HAP-1 (cell line): Measurements from ENCODE around the gene SLK.

ENCODE experiments used
- DNase-seq, 2 experiments: peaks; one replicate each; pipeline ENCODE4 v3.0.0-alpha.2; 2016 to 2020; ENCODE audit warnings: low spot score in 2 of 2
- H3K27me3 ChIP-seq: fragments of 250-450 bp; sonication (Bioruptor Pico); 2 replicates; pipeline ENCODE4 v1.5.1; 2020; ENCODE audit warnings: low read depth, mild to moderate bottlenecking, moderate library complexity
- H3K36me3 ChIP-seq: fragments of 250-450 bp; sonication (Bioruptor Pico); replicated peaks from 2 replicates; pipeline ENCODE4 v1.5.1; 2020; ENCODE audit warnings: mild to moderate bottlenecking
- H3K4me1 ChIP-seq: fragments of 250-450 bp; sonication (Bioruptor Pico); 2 replicates; pipeline ENCODE4 v1.5.1; 2020; ENCODE audit warnings: mild to moderate bottlenecking
- H3K4me3 ChIP-seq: fragments of 250-450 bp; sonication (Bioruptor Pico); 2 replicates; pipeline ENCODE4 v1.5.1; 2020; ENCODE audit warnings: mild to moderate bottlenecking, moderate library complexity
- H3K9me3 ChIP-seq: fragments of 250-450 bp; sonication (Bioruptor Pico); 2 replicates; pipeline ENCODE4 v1.5.1; 2020; ENCODE audit warnings: mild to moderate bottlenecking, moderate library complexity
- in situ Hi-C: fragments of 300-500 bp; cut with MboI; formaldehyde crosslinking; loops from 3 replicates; pipeline ENCODE4 v1.14.3; 2020; ENCODE audit warnings: low sequenced_read_pairs, inconsistent platforms, mixed read lengths

Gene SLK

GRCh38 chr10:104045151-104046089, 78.5 kb downstream of the SLK start:
- H3K36me3 ChIP-seq: no peaks in the 10 kb centered on the region
- in situ Hi-C loops: no loop called here
- H3K9me3 ChIP-seq: no peaks in the 10 kb centered on the region
- peak; percentile 16 to 58 for DNase-seq
- no peaks in the 10 kb centered on the region for H3K4me1 ChIP-seq
- peaks cover 17% of the 10 kb centered on the region; the same call in 1 of the 2 replicates for H3K27me3 ChIP-seq
- H3K4me3 ChIP-seq: no peak overlapping the region

DNA sequence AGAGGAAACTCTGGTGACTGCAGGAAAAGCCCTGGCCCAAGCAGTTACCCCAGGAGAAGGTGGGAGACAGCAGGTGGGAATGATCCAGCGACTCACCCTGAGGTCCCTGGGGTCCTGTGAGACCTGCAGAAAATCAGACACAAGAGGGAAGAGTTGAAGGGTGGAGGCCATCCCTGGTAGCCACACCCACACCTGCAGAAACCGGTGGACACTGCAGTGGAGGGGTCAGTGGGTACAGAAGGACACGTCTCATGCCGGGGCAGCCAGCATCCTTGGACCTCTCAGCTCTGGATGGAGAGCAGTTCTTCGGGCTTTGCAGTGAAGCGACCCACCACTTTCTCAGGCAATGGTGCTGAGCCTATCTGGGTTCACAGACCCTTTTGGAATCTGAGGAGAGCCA, 79.7 kb downstream of the SLK start:
- no peaks in the 10 kb centered on the region for H3K4me1 ChIP-seq
- no peak overlapping the region for H3K4me3 ChIP-seq
- in situ Hi-C loops: no loop called here
- H3K9me3 ChIP-seq: no peaks in the 10 kb centered on the region
- no peaks in the 10 kb centered on the region for H3K36me3 ChIP-seq
- DNase-seq: no peak
- peaks cover 17% of the 10 kb centered on the region; the same call in 1 of the 2 replicates for H3K27me3 ChIP-seq

DNA sequence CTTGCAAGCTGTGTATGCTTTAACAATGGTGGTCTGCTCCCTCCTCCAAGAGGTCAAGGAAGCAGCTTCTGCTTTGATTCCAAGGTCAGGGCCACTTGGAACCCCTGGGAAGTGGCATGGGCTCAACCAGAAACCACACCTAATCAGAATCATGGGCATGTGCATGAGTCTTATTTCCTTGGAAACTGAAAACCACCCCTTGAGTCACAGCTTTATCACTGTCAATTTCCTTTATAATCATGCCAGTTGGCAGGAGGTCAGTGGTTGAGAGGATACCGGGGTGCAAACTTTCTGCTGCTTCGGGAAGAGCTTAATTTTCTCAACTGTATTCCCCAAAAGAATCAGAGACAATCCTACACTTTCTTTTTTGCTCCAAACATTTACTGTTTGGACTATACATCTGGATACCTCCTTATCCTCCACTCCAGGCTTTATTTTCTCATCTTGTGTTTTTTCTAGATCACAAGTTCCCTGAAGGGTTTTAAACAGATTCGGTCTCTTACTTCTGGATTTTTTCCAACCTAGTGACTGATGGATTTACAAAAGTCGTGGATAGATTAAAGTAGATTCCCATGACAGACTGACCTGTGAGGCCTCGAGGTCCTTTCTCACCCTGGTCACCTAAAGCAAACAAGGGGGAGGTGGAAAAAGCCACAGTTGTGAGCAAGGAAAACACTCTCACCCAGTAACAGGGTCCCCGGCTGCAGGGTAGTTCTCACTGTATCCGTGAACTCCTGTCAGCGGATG, 82.7 kb downstream of the SLK start:
- Histone ChIP-seq H3K4me1 (no peaks in the 10 kb centered on the region), H3K36me3 (no peaks in the 10 kb centered on the region), H3K9me3 (no peaks in the 10 kb centered on the region), H3K27me3 (peaks cover 13% of the 10 kb centered on the region; the same call in 1 of the 2 replicates), H3K4me3 (no peak overlapping the region)
- no peak for DNase-seq
- in situ Hi-C loops: no loop called here

GRCh38 chr10:104052431-104052830, 85.5 kb downstream of the SLK start:
- Histone ChIP-seq H3K27me3 (peaks cover 9% of the 10 kb centered on the region; the same call in 1 of the 2 replicates), H3K9me3 (no peaks in the 10 kb centered on the region), H3K36me3 (no peaks in the 10 kb centered on the region), H3K4me1 (no peaks in the 10 kb centered on the region), H3K4me3 (no peak overlapping the region)
- in situ Hi-C loops: no loop called here
- no peak for DNase-seq

DNA sequence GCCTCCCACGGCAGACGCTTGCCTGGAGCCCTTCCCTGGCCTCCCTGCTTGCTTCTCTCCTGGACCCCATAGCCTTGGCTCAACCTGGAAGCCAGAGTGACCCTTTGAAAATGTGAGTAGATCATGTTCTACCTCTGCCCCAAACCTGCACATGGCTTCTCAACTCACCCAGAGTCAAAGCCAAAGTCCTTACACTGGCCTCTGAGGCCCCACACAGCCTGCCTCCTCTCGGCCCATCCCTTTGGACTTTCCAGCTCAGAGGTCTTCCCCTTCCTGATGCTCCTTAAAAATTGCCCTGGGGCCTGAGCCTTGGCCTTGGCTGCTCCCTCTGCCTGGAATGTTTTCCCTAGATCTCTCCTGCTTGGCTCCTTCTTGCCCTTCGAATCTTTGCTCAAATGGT, 86.3 kb downstream of the SLK start:
- no peak for DNase-seq
- H3K36me3 ChIP-seq: no peaks in the 10 kb centered on the region
- in situ Hi-C loops: no loop called here

DNA sequence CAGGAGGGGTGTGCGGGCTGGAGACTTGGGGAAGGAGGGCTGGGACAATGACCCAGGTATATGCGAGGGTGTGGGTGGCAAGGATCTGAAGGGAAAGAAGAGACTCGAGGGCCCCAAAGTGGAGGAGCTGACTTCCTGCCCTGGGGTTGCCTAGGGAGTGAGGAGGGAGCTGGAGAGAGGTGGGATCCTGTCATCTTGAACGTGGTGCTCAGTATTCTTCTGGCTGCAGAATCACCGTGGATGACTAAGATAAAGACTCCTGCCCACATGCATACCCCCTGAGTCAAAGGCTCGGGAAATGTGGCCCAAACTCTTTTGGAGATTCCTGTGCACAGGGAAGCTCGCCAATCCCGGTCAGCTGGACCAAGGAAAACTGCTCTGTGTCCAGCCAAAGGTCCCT, 87.5 kb downstream of the SLK start:
- DNase-seq: no peak
- no peak overlapping the region for H3K4me3 ChIP-seq
- in situ Hi-C loops: no loop called here
- H3K9me3 ChIP-seq: no peaks in the 10 kb centered on the region
- H3K36me3 ChIP-seq: no peaks in the 10 kb centered on the region
- H3K4me1 ChIP-seq: peaks cover 6% of the 10 kb centered on the region; the same call in 1 of the 2 replicates
- H3K27me3 ChIP-seq: peaks cover 6% of the 10 kb centered on the region; the same call in 1 of the 2 replicates

More for the DNA sequence above, 86.3 kb downstream of the SLK start:
- Histone ChIP-seq H3K4me1 (no peaks in the 10 kb centered on the region), H3K4me3 (no peak overlapping the region), H3K9me3 (no peaks in the 10 kb centered on the region), H3K27me3 (peaks cover 9% of the 10 kb centered on the region; the same call in 1 of the 2 replicates)

DNA sequence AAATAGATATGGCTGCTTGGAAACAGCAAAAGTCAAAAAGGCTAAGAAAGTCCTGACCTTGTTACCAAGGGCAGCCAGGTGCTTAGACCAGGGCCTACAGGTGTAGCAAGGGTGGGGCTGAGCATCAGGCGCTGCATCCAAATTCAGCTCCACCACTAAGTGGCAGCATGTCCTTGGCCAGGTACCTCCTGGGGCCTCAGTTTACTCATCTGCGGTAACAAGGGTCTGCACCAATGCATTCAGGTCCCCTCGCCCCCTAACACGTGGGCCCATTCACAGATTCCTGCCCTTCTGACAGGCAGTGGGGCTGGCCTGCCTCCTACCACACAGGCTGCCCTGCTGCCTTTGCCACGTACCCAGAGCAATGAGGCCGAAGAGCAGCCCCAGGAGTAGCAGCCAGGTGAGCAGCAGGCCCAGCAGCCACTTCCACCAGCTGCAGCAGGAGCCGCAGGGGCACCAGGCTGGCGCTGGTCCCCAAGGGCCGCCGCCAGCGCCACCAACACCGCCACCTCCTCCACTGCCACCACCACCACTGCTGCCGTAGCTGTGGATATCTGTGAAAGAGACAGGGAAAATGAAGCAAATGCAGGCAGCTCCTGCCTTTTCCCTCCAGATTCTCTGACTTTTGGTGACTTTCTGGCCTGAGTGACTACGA, 89.8 kb downstream of the SLK start:
- Histone ChIP-seq H3K27me3 (no peaks in the 10 kb centered on the region), H3K9me3 (no peaks in the 10 kb centered on the region), H3K4me3 (no peak overlapping the region), H3K4me1 (peaks cover 7% of the 10 kb centered on the region; the same call in 1 of the 2 replicates), H3K36me3 (no peaks in the 10 kb centered on the region)
- DNase-seq: no peak
- in situ Hi-C loops: no loop called here

GRCh38 chr10:104057717-104058116, 90.8 kb downstream of the SLK start:
- Histone ChIP-seq H3K36me3 (no peaks in the 10 kb centered on the region), H3K4me3 (no peak overlapping the region), H3K27me3 (no peaks in the 10 kb centered on the region), H3K9me3 (no peaks in the 10 kb centered on the region), H3K4me1 (peaks cover 7% of the 10 kb centered on the region; the same call in 1 of the 2 replicates)
- no peak for DNase-seq
- in situ Hi-C loops: no loop called here

- no peak overlapping the region for H3K4me3 ChIP-seq
- H3K36me3 ChIP-seq: no peaks in the 10 kb centered on the region
- H3K4me1 ChIP-seq: peaks cover 7% of the 10 kb centered on the region; the same call in 1 of the 2 replicates
- DNase-seq: no peak
- in situ Hi-C loops: no loop called here
- no peaks in the 10 kb centered on the region for H3K9me3 ChIP-seq
- no peaks in the 10 kb centered on the region for H3K27me3 ChIP-seq
Measured at GRCh38 chr10:104059364-104059763, 92.4 kb downstream of the SLK start.

DNA sequence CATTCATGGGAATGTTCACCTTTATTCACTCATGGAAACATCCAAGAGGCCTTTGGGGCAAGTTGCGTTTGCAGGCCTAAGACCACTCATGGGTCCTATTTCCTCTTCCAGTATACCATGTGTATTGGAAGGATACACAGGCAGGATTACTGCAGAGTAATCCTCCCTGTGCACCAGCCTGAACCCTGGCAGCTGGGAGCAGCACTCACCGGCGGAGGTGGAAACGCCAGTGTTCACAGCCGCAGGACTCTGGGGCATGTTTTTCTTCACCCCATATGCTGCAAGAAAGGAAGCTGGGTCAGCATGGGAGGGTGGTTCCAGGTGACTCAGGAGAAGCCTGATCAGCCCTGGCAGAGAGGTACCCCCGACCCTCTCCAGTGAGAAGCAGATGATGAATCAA, 94.3 kb downstream of the SLK start:
- no peaks in the 10 kb centered on the region for H3K27me3 ChIP-seq
- H3K9me3 ChIP-seq: no peaks in the 10 kb centered on the region
- no peak for DNase-seq
- no peak overlapping the region for H3K4me3 ChIP-seq
- H3K36me3 ChIP-seq: no peaks in the 10 kb centered on the region
- in situ Hi-C loops: no loop called here
- H3K4me1 ChIP-seq: peaks cover 8% of the 10 kb centered on the region

GRCh38 chr10:104065748-104066147, 98.8 kb downstream of the SLK start:
- no peaks in the 10 kb centered on the region for H3K36me3 ChIP-seq
- in situ Hi-C loops: no loop called here
- DNase-seq: no peak
- peaks cover 16% of the 10 kb centered on the region for H3K4me1 ChIP-seq
- no peaks in the 10 kb centered on the region for H3K9me3 ChIP-seq
- no peaks in the 10 kb centered on the region for H3K27me3 ChIP-seq
- H3K4me3 ChIP-seq: no peak overlapping the region

DNA sequence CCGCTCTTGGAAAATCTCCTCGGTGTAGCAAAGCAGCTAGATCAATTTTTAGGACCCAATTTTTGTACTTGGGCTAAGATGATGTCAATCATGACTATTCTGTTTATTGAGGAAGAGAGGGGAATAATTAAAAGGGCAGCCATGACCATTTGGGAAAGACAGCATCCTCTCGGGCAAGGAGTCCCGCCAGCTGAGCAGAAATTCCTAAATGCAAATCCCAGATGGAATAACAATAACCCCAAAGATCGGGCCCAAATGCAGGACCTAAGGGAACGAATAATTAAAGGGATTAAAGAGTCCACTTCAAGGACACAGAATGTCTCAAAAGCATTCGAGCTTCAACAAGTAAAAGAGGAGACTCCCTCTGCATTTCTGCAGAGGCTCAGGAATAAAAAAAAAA, 100.0 kb downstream of the SLK start:
- Histone ChIP-seq H3K4me1 (peaks cover 16% of the 10 kb centered on the region), H3K36me3 (no peaks in the 10 kb centered on the region), H3K27me3 (no peaks in the 10 kb centered on the region), H3K4me3 (no peak overlapping the region), H3K9me3 (no peaks in the 10 kb centered on the region)
- DNase-seq: peak; percentile 72 to 95
- in situ Hi-C loops: no loop called here

- DNase-seq: peak in 1 of 2 experiments; percentile 53
- Histone ChIP-seq H3K4me1 (peaks cover 16% of the 10 kb centered on the region), H3K9me3 (no peaks in the 10 kb centered on the region), H3K4me3 (no peak overlapping the region), H3K27me3 (no peaks in the 10 kb centered on the region), H3K36me3 (no peaks in the 10 kb centered on the region)
- in situ Hi-C loops: no loop called here
Measured at GRCh38 chr10:104067525-104067924, 100.6 kb downstream of the SLK start.
